ENCODE results near the gene KCNG2.
"Not testable (repeated sequence)": the region's sequence is repeated elsewhere in the genome, so short reads cannot be mapped to it uniquely, and the experiment has no call there.

Gene KCNG2, protein sequence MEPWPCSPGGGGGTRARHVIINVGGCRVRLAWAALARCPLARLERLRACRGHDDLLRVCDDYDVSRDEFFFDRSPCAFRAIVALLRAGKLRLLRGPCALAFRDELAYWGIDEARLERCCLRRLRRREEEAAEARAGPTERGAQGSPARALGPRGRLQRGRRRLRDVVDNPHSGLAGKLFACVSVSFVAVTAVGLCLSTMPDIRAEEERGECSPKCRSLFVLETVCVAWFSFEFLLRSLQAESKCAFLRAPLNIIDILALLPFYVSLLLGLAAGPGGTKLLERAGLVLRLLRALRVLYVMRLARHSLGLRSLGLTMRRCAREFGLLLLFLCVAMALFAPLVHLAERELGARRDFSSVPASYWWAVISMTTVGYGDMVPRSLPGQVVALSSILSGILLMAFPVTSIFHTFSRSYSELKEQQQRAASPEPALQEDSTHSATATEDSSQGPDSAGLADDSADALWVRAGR

DNA sequence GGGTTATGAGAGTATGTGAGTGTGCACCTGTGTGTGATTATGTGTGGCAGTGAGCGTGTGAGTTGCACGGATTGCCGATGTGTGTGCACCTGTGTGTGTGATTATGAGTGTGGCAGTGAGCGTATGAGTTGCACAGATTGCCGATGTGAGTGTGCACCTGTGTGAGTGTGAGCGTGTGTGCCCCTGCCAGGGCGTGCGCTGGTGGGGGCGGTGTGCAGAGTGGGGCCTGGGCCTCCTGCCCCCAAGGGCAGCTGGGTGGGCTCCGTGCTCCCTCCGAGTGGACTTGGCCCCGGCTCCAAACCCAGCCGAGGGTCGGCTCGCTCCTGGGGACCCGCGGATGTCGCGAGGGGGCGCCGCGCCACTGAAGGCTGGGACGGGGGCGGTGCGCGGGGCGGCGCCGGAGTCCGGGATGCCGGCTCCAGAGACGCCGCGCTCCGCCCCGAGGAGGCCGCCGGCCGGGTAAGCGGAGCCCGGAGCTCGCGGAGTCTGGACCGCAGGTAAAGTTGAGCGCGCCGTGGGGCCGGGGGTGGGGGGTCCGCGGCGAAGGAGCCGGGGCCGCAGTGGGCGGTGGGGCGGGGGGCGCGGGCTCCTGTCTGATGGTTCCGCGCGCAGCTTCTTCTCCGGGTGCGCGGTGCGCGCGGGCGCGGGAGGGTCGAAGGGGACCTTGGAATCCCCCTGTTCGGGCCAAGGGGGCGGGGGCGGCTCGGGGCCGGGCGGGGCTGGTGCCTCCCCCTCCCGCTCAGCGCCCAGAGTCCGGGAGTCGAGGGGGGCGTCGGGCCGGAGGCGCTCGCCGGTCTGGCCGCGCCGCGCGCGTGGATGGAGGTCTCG is at the start of gene KCNG2:
Gene KCNG2, plus strand, starts transcription at position 421 of the 828 bp plus-strand sequence. CDS start 65,730 bp downstream, outside the sequence.
- no peak for DNase-seq (ENCODE audit: low read depth)

- no peak for DNase-seq (ENCODE audit: low read depth)
These were observed 49.2 kb upstream of the KCNG2 start for GRCh38 chr18:79748321-79749180.

DNA sequence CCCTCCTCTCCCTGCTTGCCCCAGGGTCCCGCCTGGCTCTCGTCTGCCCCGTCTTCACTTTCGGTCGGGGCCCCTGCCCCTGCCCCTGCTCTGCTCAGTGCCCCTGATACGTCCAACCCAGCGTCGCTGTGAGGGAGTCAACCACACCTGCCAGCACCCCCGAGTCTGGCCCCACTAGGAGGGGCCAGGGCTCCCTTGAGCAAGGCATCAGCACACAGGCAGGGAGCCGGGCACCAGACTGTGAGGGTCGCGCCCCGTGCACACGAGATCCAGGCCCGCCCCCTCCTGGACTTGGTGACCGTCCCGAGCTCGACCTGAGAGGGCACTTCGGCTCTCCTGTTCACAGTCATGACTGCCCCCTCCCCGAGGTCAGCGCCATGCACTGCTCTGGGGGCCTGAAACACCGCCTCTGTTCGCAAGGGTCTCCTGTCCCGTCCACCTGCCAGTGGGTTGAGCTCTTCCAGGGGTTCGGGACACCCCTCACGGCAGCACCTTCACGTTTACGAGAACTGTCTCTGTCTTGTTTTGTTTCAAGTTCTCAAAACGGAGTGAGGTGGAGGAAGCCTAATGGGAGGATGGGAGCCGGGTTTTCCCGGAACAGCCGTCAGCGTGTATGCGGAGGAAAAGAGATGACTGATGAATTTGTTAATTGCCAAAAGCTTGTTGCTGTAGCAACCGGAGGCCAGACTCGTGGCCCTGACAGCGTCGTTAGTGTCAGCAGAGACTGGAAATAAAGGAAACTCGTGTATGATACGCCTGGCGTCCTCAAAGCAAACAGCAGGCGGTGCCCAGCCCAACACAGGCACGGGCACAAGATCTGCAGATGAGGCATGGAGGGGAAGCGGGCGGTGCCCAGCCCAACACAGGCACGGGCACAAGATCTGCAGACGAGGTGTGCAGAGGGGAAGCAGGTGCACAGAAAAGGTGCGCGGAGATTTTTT is 48.2 kb upstream of the KCNG2 start:
- DNase-seq (ENCODE audit: low read depth): no peak

GRCh38 chr18:79750980-79751571 is 46.7 kb upstream of the KCNG2 start:
- DNase-seq (ENCODE audit: low read depth): no peak

- DNase-seq (ENCODE audit: low read depth): not testable (repeated sequence)
These were observed 45.7 kb upstream of the KCNG2 start for GRCh38 chr18:79751918-79752578.

DNA sequence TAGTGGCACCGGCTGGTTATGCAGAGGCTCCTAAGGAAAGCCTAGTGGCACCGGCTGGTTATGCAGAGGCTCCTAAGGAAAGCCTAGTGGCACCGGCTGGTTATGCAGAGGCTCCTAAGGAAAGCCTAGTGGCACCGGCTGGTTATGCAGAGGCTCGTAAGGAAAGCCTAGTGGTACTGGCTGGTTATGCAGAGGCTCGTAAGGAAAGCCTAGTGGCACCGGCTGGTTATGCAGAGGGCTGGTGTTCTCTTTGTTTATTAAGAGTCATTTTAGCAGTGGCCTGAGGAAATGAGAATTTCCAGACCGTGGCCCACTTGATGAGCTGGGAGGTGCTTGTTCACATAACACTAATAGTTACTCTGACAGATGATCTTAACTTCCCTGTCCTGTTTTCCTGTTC is 44.8 kb upstream of the KCNG2 start:
- not testable (repeated sequence) for DNase-seq (ENCODE audit: low read depth)

DNA sequence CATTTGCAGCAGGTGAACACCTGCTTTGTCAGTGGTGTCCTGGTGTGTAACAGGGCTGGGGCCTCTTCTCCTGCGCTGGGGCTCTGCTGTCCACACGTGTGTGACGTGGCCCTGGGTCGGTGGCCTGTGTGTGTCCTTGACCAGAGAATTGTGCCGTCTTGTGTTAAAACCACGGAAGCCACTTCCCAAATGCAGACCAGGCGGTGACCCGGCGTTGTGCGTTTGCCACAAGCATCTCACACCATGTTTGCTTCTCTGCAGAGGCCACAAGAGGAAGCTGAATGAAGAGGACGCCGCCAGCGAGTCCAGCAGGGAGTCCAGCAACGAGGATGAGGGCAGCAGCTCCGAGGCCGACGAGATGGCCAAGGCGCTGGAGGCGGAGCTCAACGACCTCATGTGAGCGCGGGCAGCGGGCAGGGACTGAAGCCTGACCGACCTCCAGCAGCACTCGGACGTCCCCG is 44.3 kb upstream of the KCNG2 start:
- DNase-seq (ENCODE audit: low read depth): no peak

DNA sequence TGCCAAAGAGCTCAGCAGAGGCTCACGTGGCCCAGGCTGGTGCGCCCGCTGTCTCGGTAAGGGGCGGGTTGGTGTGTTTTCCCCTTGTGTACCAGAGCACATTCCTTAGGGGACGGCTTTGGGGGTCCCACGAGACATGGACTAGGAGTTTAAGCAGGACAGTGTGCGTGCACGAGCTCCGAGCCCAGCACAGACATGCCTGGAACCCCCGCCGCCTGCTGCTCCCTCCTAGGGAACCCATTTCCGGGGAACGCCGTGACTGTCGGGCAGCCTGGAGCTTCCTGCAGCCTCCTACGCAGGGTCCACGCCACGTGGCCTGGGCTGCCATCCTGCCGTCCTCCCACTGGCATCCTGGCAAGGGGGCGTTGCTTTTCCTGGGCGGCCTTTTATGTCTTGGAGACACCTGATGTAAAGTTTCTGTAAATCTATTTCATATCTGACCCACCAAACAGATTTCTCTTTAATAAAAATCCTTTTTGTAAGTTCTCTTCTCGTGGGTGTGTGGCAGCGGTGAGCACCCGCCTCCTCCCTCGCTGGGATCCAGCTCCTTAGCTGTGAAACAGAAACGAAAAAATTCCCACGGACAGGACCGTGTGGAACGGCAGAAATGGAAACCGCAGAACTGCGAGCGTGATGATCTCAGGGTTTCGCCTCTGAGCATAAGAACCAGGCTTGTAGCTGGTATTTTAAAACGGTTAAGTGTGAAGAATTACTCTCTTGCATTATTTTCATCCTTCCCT is 43.5 kb upstream of the KCNG2 start:
- DNase-seq (ENCODE audit: low read depth): no peak

DNA sequence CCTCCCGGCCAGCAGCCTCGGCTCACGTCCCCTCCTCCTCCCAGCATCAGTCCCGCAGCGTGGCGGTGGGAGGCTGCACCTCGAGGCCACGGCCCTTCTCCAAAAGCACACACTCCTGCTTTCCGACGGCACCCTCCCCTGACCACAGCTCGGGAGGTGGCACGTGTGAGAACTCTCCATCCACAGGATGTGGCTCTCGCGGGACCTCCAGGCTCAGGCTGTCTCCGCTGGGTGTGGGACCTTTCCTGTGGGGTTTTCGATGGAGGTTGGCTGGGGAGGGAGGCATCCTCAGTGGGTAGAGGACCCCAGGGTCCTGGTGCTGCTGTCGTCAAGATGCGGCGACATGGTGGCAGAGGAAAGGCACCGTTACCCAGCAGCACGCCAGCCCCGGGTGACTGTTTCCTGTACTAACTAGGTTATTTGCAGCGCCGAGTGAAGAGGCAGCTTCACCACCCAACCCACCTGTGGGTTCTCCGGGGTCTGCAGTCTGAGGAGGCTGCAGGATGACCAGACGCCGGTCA is 42.8 kb upstream of the KCNG2 start:
- no peak for DNase-seq (ENCODE audit: low read depth)

DNA sequence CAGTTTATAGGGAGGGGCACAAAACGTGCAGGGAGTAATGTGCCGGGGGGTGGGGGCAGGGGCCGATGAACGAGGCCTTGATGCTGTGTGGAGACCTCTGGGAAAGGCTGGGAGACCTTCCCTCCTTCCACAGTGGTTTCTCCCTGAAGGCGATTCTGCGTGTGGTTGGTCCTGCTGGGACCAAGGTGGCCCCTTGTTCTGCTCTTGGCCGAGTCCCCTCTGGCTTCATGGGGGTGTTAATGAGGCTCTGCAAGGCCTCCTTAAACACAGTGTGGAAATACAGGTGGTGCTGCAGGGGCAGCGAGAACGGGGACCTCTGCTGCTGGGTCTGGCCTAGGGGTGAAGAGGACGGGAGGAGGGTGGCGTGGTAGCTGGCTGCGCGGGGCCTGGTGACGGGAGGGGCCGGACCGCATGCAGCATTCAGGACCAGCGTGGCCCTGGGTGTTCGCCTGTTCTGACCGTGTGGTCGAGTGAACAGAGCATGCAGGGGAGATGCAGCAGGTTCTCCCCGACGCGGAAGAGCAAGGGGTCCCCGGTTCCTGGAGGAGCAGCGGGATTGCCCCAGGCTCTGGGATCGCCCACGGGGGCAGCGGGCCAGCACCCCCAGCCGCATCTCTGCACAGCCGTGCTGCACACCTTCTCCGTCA is 42.1 kb upstream of the KCNG2 start:
- no peak for DNase-seq (ENCODE audit: low read depth)

DNA sequence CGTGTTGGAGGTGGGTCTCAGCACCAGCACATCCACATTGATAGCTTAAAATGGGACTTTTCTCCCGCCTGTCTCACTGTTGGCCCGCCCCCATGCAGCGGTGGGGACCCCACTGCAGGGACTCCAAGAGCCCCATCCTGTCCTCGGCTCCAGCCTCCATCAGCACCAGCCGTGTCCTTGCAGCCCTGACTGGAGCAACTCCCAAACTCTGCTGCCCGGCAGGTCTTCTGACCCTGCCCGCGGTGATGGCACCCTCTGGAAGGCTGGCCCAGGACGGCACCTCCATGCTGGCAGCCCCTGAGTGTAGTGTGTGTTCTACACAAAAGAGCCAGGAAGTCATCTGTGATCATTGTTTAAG is 41.6 kb upstream of the KCNG2 start:
- no peak for DNase-seq (ENCODE audit: low read depth)

DNA sequence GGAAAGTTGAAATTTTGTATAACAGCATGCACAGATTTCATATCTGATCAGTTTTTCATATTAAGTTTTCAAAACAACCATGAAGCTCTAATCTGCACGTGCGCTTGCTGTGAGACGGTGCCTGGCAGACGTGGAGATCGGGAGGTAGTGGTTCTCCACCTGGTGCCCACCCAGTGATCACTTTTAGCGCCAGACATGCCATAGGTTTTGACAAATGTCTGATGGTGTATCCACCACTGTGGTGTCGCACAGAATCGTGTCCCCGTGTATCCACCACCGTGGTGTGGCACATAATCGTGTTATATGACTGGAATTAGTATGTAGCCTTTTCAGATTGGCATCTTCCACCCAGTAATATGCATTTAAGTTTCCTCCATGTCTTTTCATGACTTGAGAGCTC is 40.9 kb upstream of the KCNG2 start:
- no peak for DNase-seq (ENCODE audit: low read depth)

DNA sequence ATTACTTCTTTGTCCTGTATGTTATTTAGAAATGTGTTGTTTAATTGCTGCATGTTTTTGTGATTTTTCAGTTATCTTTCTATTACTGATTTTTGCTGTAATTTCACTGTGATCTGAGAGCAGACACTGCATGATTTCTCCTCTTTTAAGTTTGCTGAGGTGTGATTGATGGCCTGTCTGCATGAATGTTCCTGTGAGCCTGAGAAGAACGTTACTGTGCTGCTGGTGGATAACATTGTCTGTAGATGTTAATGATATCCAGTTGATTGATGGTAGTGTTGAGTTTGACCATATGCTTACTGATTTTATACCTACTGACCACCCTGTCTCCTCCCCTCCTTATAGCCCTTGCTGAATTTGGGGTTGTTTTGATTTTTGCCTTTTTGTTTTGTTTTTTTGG is 37.4 kb upstream of the KCNG2 start:
- no peak for DNase-seq (ENCODE audit: low read depth)

GRCh38 chr18:79760881-79761280 is 36.9 kb upstream of the KCNG2 start:
- DNase-seq (ENCODE audit: low read depth): no peak

GRCh38 chr18:79763407-79763806 is 34.3 kb upstream of the KCNG2 start:
- DNase-seq (ENCODE audit: low read depth): no peak

DNA sequence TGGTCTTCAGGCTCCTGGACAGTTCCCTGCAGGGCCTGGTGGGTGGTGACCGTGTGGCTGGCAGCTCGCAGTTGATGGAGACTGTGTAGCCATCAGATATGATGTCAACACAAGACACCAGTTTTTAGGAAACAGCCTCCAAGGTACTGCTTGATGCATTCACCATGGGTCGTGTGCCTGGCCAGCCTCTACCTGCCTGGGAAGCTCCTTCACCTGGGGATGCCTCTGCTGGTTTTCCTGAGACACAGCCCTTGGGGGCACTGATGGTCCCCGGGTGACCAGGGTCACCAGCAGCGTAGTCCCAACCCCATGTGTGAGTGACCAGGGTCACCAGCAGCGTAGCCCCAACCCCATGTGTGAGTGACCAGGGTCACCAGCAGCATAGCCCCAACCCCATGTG is 33.6 kb upstream of the KCNG2 start:
- DNase-seq (ENCODE audit: low read depth): no peak

DNA sequence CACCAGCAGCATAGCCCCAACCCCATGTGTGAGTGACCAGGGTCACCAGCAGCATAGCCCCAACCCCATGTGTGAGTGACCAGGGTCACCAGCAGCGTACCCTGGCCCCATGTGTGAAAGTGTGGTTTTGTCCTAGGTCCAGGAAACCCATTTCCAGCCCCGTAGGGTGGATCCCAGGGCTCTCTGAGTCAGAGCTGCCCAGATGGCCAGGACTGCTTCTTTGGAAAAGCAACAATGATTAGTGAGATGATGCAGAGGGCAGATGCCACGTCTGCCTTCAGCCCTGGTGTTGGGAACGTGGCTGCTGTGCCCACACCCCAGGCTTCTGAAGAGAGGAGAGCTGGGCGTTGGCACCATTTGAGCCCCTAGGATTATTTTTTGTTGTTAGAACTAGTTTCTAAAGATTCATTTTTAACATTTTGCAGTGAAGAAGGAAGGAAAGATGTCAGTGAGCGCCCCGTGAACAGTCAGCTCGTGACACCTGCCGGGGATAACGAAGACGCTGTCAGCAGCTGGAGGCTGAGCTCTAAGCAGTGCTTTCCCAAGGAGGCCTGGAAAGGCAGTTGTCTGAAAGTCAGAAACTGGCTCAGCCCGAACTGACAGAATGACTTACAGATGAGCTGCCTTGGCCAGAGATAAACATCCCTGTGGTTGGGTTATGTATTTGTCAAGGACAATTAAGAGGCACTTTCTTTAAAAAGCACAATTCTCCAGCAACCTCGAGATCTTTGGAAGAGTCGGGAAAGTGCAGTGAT is 32.1 kb upstream of the KCNG2 start:
- no peak for DNase-seq (ENCODE audit: low read depth)

- no peak for DNase-seq (ENCODE audit: low read depth)
These were observed 31.4 kb upstream of the KCNG2 start for GRCh38 chr18:79766308-79766707.
